ENCODE data around the gene WDR82.

Gene WDR82

DNA sequence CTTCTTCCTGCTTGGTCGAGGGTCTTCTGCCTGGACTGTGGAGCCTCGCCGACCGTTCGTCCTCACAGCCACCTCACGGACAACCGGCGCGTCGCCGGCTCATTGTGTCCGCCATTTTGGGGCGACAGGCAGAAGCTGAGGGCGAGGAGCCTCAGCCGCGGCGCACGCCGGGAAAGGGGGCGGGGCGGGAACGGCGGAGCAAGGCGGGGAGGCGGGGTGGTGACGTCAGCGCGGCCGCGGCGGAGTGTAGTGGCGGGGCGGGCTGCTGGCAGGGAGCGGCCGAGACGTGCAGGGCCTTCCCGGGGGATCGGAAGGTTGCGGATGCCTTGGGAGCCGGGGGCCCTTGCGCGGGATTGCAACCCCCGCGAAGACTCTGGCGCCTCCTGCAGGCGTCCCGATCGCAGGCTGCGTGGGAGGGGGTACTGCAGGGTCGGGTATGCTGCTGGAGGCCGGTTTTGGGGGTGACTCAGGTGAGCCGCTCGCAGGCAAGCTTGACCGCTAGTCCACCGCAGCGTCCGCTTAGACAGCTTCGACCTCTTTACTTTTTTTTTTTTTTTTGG is at the start of gene WDR82:
Gene WDR82 (minus strand): TSS at position 140 of the 560 bp plus-strand sequence. CDS start 288 bp downstream, outside the sequence.
- DNase-seq (ENCODE audit: low read depth), result peak; percentile 99

DNA sequence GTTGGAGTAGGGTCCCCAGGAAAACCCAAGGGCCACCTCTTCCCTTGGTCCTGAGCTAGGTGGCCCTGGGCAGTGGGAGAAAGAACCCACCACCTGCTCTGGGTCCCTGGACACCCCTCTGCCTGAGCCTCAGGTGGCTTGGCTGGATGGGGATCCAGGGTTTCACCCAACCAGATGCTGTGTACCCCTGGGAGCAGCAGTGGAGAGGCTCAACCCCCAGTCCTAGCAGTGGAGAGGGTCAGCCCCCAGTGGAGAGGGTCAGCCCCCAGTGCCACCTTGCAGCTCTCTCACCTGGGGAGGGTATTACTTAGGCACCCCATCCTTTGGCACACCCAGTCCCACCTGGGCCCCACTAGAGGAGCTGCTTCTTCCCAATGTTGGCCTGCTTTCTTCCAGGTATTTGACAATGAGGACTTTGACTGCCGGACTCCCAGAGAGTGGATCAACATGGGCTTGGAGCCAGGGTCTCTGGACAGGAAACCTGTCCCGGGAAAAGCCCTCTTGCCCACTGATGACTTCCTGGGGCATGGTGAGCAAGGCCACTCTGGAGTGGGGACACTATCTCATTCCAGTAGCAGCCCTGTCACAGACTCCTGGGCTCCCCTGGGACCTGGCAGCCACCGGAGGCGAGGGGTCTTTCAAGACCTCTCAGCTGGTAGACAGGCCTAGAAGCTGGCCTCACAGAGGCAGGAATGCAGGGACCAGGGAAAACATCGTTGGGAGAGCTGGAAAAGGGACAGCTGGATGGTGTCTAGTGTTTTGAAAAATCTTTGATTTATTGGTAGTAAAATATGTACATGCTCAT is 49.2 kb upstream of the WDR82 start:
- DNase-seq (ENCODE audit: low read depth), result no peak

DNA sequence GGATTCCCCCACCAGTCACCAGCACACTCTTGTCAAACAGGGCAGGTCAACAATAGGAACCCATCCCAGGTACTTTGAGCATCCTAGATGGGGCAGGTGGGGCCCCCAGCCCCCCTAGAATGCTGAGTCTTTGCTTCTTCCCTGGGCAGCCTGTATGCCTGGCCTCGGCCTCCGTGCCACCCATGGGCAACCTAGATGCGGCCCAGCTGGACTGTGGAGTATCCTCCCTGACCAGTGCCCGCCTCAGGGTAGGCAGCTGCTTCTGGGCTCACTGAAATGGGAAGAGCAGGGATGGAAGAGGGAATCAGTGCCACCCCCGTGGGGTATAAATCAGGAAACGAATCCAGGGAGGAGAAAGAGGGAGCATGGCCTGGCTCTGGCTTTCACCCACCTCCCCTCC is 48.5 kb upstream of the WDR82 start:
- no peak for DNase-seq (ENCODE audit: low read depth)

DNA sequence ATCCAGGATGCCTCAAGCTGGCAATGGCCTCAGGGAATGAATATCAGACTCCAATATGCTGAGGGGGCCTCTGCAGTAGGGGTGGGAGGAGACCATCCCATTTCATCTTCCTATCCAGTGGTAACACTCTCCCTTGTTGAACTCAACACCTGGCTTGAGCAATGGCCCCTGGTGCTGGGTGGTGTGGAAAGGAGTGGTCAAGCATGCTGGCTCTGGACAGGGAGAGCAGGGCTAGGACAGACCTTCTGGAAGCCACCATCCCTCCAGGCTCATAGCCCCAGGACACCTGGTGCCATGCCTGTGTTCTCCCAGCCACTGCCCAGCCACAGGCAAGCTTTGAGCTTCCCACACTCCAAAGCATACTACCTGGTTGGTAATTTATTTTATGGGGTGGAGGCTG is 47.2 kb upstream of the WDR82 start:
- no peak for DNase-seq (ENCODE audit: low read depth)

- no peak for DNase-seq (ENCODE audit: low read depth)
Observed at GRCh38 chr3:52324676-52325075, 46.2 kb upstream of the WDR82 start.

- DNase-seq (ENCODE audit: low read depth), result no peak
Observed at GRCh38 chr3:52323526-52324295, 45.3 kb upstream of the WDR82 start.

DNA sequence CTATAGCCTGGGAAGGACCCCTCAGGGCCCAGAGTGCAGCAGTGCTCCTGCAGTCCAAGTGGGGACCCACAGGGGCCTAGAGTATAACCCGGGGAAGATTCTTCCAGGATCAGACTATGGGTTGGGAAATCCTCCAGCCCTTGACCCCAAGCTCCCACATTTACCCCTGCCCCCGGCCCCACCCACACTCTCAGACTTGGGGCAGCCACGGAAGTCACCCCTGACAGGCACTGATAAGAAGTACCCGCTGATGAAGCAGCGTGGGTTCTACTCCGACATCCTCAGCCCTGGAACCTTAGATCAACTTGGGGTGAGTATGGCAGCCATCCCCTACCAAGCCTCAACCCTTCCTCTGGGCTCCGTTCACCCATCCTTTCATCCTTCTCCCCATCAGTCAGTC is 44.0 kb upstream of the WDR82 start:
- no peak for DNase-seq (ENCODE audit: low read depth)

GRCh38 chr3:52321481-52321880 is 43.0 kb upstream of the WDR82 start:
- DNase-seq (ENCODE audit: low read depth), result no peak

DNA sequence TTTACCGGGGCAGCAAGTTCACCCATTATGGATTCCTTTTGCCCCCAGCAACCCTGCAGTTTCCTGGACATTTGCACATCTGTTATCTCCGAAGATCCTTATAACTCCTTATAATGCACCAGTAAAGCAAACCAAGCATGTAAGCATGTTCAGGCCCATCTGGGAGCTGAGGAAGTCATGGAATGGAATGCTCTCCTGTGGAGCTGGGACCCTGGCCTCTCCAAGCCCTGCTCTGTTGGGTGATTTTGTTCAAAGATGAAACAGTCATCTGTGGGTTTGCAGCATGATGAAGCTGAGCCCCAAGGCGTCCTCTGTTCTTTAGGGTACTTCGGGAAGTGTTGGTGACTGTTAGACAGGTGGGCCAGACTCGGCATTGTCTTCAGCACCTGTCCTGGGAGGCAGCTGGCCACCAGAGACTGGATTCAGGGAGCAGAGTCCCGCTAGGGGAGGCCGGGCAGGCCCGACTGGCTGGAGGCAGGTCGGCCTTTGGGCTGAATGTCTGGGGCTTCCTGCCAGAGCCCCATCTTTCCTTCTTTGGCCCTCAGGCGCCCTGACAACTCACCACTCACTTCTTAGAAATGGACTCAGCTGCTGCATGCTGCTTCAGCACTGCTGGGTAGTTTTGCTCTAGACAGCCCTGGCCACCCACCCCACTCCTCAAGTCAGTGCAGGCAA is 41.6 kb upstream of the WDR82 start:
- no peak for DNase-seq (ENCODE audit: low read depth)

- DNase-seq (ENCODE audit: low read depth), result no peak
Observed at GRCh38 chr3:52318186-52318816, 39.9 kb upstream of the WDR82 start.

GRCh38 chr3:52317208-52318000 is 39.0 kb upstream of the WDR82 start:
- peak; percentile 61 for DNase-seq (ENCODE audit: low read depth)

DNA sequence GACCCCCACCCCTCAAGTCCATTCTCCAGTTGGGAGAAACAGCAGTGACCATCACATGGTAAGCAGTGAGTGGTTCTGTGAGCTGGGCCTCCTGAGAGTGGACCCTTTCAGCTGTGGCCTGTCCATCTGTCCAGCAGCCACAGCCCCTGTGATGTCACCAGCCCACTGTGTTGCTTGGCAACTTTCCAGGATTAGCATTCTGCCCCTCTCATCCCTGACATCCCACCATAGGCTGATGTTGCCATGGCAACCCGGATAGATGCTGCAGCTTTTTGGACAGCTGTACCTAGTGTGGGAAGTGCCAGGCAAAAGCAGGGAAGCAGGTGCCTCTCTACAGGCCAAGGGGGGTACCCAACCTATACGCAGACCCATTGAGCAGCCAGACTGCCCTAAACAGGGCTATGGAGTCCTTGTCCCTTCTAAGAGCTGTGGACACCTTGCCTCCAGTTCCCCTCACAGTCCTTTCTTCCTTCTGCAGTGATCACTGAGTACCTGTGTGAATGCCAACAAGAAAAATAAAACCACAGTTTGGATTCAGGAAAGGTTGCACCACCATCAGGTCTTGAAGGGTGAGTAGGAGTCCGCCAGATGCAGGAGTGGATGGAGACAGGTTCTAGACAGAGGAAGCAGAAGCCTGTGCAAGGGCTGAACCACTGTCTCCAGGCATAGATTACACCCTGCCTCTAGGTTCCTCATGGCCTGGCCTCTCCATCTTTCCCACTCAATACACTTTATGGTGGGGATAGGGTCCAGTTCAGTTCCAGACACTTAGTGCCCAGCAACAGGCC is 37.7 kb upstream of the WDR82 start, which contains the start of gene DNAH1:
Gene DNAH1 (plus strand): TSS at position 343 of the 788 bp plus-strand sequence. CDS start 6,124 bp downstream, outside the sequence.
- DNase-seq (ENCODE audit: low read depth), result no peak

DNA sequence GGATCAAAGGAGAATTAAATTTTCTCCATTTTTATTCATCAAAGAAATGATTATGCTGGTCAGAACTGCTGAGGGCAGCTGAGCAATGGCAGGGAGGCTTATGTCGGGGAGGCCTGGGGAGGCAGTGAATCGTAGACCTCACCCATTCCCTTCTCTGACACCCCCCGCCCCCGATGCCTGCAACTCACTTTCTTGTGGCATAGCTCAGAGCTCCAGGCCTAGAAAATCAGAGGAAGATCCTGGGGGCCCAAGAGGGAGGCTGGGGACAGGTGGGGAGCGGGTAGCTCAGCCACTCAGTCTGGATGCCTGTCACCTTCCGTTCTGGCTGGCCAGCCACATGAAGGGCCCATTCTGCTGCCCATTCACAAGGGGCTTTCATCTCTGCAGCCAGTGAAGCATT is 36.6 kb upstream of the WDR82 start:
- DNase-seq (ENCODE audit: low read depth), result no peak

DNA sequence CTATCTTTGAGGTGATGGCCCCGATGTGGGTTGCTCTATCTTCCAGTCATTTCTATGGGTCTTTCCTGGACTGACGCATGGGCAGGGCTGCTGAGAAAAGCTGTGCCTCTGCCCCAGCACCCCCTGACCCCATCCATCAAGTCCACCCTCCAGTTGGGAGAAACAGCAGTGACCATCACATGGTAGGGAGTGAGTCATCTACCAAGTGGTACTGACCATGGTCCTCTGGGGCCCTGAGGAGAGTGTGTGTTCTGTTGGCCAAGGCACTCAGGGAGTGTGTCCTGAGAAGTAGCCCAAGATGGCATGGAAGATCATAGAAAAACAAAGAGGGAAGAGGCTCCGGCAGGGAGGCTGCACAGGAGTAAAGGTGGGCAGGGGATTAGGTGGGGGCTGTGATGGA is 36.0 kb upstream of the WDR82 start:
- DNase-seq (ENCODE audit: low read depth), result no peak

DNA sequence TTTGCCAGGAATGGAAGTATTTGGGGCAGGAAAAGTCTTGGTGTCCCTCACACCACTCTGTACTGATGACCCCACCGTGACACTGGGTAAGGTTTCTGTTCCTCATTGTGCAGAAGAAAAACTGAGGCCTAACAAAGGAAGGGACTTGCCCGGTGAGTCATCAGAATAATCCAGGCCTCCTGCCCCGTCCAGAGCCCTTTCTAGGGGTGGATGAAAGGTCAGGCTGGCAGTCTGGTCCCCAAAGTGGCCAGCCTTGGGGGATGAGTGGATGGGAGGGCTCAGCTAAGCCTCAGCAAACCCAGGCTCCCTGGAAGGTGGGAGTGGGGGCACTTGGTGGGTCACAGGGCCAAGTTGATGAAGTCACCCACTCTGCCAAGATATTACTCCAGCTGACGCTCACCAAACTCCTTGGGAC is 35.3 kb upstream of the WDR82 start:
- no peak for DNase-seq (ENCODE audit: low read depth)

DNA sequence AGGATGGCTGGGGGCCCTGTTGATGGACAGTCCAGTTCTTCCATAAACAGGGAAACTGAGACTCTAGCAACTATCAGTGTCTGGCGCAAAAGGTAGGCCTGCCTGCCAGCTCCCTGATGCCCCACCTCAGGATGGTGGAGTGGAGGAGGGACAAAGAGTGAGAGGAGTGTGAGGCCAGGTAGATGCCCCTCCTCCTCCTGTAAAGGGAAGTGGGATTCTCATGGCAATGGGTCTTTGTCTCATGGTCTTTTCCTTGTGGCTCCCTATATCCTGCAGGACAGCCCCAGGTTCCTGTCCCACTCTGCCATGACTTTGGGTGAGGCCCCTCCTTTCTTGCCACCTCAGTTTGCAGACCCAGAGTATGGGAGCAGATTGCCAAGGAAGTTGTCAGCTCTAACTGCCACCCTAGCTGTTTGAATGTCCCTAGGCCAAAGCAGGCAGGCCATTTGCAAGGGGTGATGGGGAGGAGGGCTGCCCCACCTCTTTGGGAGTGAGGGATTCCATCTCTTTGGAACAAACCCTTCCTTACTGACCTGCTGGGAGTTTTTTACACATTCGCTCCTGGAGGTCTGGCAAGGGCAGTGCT is 34.8 kb upstream of the WDR82 start:
- no peak for DNase-seq (ENCODE audit: low read depth)

DNA sequence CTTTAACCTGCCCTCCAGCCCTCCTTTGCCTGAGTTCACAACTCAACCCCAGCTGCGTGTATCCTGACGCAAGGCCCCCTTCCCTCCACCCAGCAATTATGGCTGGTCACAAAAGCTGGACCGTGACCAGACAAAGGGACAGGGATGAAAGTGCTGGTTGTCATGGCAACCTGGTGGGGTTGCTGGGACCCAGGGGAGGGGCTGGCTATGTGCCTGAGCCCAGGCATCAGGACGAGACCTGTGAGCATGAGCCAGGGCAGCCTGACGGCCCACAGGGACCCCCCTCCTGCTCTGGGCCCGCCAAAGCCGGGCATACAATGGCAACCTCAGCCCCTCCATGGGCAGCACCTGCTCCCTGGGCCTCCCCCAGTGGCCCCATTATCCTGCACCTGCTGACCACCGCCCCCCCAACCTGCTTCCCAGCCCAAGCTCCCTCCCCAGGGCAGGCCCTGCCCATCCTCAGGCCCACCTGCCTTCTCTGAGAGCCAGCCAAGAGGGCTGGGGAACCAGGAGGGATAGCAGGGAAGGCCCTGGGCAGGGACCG is 33.2 kb upstream of the WDR82 start:
- no peak for DNase-seq (ENCODE audit: low read depth)

- DNase-seq (ENCODE audit: low read depth), result peak; percentile 28
Observed at GRCh38 chr3:52310861-52311575, 32.6 kb upstream of the WDR82 start.

GRCh38 chr3:52308308-52308707 is 29.9 kb upstream of the WDR82 start:
- DNase-seq (ENCODE audit: low read depth), result no peak
